GM12892 (cell line): ENCODE results near the gene DISP3.

ENCODE experiments used
- POLR2A ChIP-seq: IDR thresholded peaks from 2 replicates; pipeline ENCODE4 v1.6.1; 2011; ENCODE audit warnings: low read depth, low read length, control low read depth
- TAF1 ChIP-seq: IDR thresholded peaks from 2 replicates; pipeline ENCODE4 v1.6.1; 2011; ENCODE audit warnings: low read depth, mild to moderate bottlenecking, control low read depth, low read length, borderline replicate concordance

- TF ChIP-seq POLR2A (no peak), TAF1 (no peak)
Observed at GRCh38 chr1:11523261-11523660, 44.3 kb downstream of the DISP3 start.
